Peyer's patch (tissue), 4 donors: ENCODE data around the gene NPNT. TPM values are rescaled to one million over a fixed set of nuclear protein-coding genes. Genes with fewer than 3 reads are reported as not detected.

Experiments used
- DNase-seq, 3 donors: peaks; one replicate each; pipeline ENCODE4 v3.0.0-alpha.2; 2017 to 2019
- H3K27ac ChIP-seq, 4 donors: fragments of 200-600 bp; sonication (generic); one replicate each; pipeline ENCODE4 v1.5.1; 2016 to 2019
- H3K27me3 ChIP-seq, 2 donors: fragments of 200-600 bp; sonication (generic); one replicate each; pipeline ENCODE4 v1.5.1; 2019
- H3K36me3 ChIP-seq, 3 donors: fragments of 200-600 bp; sonication (generic); one replicate each; pipeline ENCODE4 v1.5.1; 2016 to 2019
- H3K4me1 ChIP-seq, 4 donors: fragments of 200-600 bp; sonication (generic); one replicate each; pipeline ENCODE4 v1.5.1; 2016 to 2019
- H3K4me3 ChIP-seq, 4 donors: fragments of 200-600 bp; sonication (generic); 1 replicate in 3 of 4; 2 replicates in 1 of 4; pipeline ENCODE4 v1.5.1; 2016 to 2019; ENCODE audit warnings: mild to moderate bottlenecking in 1 of 4
- H3K9me3 ChIP-seq, 4 donors: fragments of 200-600 bp; sonication (generic); one replicate each; pipeline ENCODE4 v1.5.1; 2016 to 2019; ENCODE audit warnings: mild to moderate bottlenecking in 1 of 4
- CTCF ChIP-seq, 6 experiments: fragments of 450-650 bp in 4 of 6; fragments of 200-600 bp in 2 of 6; sonication (generic) in 1 of 6; IDR thresholded peaks; one replicate each; pipeline ENCODE4 v1.5.1; 2017 to 2019; ENCODE audit warnings: antibody characterized with exemption in 6 of 6, mild to moderate bottlenecking in 3 of 6, moderate library complexity in 1 of 6
- POLR2A ChIP-seq, 2 donors: fragments of 450-650 bp; IDR thresholded peaks; one replicate each; pipeline ENCODE4 v1.5.1; 2017; ENCODE audit warnings: antibody characterized with exemption in 2 of 2, mild to moderate bottlenecking in 2 of 2, moderate library complexity in 2 of 2
- total RNA-seq, 4 donors: library from RNA; depleted of rRNA; stranded (reverse); fragments of >200 nt; gene quantifications; one replicate each; pipeline ENCODE4 v1.1.0, GENCODE V29; 2016

NPNT gene
- total RNA-seq, 4 donors from 2014 or later = 19.8 to 84.2 (median 58.3) TPM

GRCh38 chr4:106011387-106011786 lies 116.1 kb downstream of the NPNT start:
- H3K4me1 ChIP-seq = no peaks in the 10 kb centered on the region
- no peak for DNase-seq
- no peak overlapping the region for H3K27ac ChIP-seq
- TF ChIP-seq CTCF (IDR thresholded peaks at IDR 0.05) = no peak
- no peak for TF ChIP-seq POLR2A (IDR thresholded peaks at IDR 0.05)
- H3K9me3 ChIP-seq = no peaks in the 10 kb centered on the region
- no peak overlapping the region for H3K4me3 ChIP-seq
- H3K36me3 ChIP-seq = no peaks in the 10 kb centered on the region
- H3K27me3 ChIP-seq = no peaks in the 10 kb centered on the region

GRCh38 chr4:106017975-106018374 lies 122.7 kb downstream of the NPNT start:
- Histone ChIP-seq H3K4me3 (no peak overlapping the region), H3K36me3 (no peaks in the 10 kb centered on the region), H3K27me3 (no peaks in the 10 kb centered on the region), H3K27ac (no peak overlapping the region), H3K4me1 (no peaks in the 10 kb centered on the region), H3K9me3 (no peaks in the 10 kb centered on the region)
- no peak for TF ChIP-seq POLR2A (IDR thresholded peaks at IDR 0.05)
- no peak for TF ChIP-seq CTCF (IDR thresholded peaks at IDR 0.05)
- no peak for DNase-seq

GRCh38 chr4:106019771-106020170 lies 124.5 kb downstream of the NPNT start:
- Histone ChIP-seq H3K36me3 (no peaks in the 10 kb centered on the region), H3K27ac (no peak overlapping the region), H3K4me1 (no peaks in the 10 kb centered on the region), H3K9me3 (peaks cover 0 to 3% (median 0%) of the 10 kb centered on the region in 4 donors), H3K27me3 (no peaks in the 10 kb centered on the region), H3K4me3 (no peak overlapping the region)
- no peak for DNase-seq
- TF ChIP-seq POLR2A (IDR thresholded peaks at IDR 0.05) (no peak), CTCF (IDR thresholded peaks at IDR 0.05) (no peak)

Other genes starting within 250 kb of the NPNT start
- 10 to 100 TPM in 3 of 4 donors, 1 to 10 TPM in 1; 2.5 to 25.3 (median 21.1) TPM for gene INTS12, start 186.8 kb upstream of the NPNT start, total RNA-seq
- 10 to 100 TPM in 2 of 4 donors, 1 to 10 TPM in 2; 6.4 to 23.1 (median 10.3) TPM for gene GSTCD, start 186.7 kb upstream of the NPNT start, total RNA-seq